HG02938 (cell line): Measurements from ENCODE around the gene CTIF.
A peak's percentile ranks its signal among the peaks of the same experiment; 100 is the strongest.
"Not testable (repeated sequence)": the region's sequence is repeated elsewhere in the genome, so short reads cannot be mapped to it uniquely, and the experiment has no call there.

Experiments used
- ATAC-seq: cut with Tn5 transposase; IDR thresholded peaks from one replicate; pipeline ENCODE4 v1.9.1; 2021; ENCODE audit warnings: mild to moderate bottlenecking, moderate library complexity; ENCODE audit not compliant: unreplicated experiment

Gene CTIF

GRCh38 chr18:48700446-48700845, 161.6 kb downstream of the CTIF start:
- ATAC-seq = no peak

- no peak for ATAC-seq
These were observed 163.7 kb downstream of the CTIF start for GRCh38 chr18:48702346-48703027.

DNA sequence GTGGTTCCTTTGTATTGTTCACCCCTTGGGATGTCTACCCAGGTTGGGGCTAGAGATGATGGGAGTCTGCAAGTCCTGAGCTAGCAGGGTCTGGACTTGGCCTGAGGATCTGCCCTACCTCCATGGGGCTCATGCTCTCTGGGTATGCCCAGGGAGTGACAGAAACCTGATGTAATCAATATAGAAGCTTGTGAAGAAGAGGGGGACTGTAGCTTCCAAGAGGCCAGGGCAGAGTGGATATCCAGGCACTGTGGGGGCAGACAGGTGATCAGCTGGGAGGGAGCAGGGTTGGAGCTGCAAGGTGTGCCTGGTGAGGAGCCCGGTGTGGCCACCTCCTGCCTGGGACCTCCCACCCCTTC, 164.2 kb downstream of the CTIF start:
- no peak for ATAC-seq

DNA sequence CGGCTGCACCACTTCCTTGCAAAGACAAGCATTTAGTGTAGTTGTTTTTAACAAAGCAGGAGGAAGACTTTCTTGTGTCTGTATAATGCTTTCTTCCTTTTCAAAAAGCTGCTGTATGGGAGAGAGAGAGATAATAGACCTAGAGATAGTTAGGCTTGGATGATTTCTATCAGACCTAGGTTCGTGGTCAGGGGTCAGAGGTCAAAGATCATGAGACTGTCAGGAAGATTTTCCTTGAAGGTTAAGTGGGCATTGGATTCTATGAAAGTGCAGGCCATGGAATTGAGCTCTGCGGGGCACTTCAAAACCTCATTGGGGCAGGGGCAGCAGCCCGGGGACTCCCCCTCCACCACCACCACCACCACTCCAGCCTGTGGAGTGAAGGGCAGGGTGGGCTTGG, 164.6 kb downstream of the CTIF start:
- ATAC-seq = no peak

- ATAC-seq = no peak
These were observed 166.2 kb downstream of the CTIF start for GRCh38 chr18:48705043-48705442.

GRCh38 chr18:48705531-48705930, 166.7 kb downstream of the CTIF start:
- ATAC-seq = no peak

GRCh38 chr18:48706731-48707130, 167.9 kb downstream of the CTIF start:
- no peak for ATAC-seq

- ATAC-seq = no peak
These were observed 168.9 kb downstream of the CTIF start for GRCh38 chr18:48707636-48708296.

GRCh38 chr18:48708807-48709206, 170.0 kb downstream of the CTIF start:
- no peak for ATAC-seq

- ATAC-seq = no peak
These were observed 170.7 kb downstream of the CTIF start for GRCh38 chr18:48709371-48710062.

DNA sequence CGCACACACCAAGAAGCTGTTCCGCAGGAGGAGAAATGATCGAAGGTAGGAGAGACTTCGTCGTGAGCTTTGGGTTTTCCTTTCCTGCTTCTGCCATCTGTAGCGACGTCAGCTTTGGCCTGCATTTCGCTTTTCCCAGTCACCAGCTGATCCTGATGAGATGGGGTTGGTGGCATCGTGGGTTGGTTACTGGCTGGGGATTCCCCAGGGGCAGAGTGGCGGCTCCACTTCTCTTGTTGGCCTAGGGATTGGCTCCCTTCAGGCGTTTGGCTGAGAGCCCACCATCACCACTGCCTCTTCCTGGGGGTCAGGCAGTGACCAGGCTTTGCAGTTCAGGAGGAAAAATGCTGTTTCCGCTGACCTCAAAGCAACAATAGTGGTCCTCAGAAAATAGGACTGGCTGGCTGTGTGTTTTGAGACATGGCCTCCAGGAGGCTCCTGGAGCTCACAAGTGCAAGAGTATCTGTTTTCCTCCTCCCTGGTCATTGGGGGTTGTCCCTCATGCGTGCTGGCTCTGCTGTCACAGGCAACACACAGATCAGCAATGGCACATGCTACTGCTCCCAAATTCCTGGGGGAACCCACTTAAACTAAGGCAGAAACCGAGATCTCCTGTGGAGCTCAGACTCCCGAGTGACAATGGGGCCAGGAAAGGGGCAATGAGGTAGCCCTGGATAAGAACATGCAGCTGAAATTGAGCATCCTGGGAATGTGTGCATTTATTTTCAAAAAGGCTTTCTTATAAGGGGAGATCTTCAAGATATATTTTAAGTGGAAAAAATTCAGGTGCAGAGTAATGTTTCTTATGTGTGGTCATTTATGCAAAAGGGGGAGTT, 173.0 kb downstream of the CTIF start:
- no peak for ATAC-seq

GRCh38 chr18:48713309-48713708, 174.5 kb downstream of the CTIF start:
- ATAC-seq = no peak

GRCh38 chr18:48714873-48715272, 176.0 kb downstream of the CTIF start:
- no peak for ATAC-seq

- peak; percentile 79 for ATAC-seq
These were observed 177.0 kb downstream of the CTIF start for GRCh38 chr18:48715711-48716361.

DNA sequence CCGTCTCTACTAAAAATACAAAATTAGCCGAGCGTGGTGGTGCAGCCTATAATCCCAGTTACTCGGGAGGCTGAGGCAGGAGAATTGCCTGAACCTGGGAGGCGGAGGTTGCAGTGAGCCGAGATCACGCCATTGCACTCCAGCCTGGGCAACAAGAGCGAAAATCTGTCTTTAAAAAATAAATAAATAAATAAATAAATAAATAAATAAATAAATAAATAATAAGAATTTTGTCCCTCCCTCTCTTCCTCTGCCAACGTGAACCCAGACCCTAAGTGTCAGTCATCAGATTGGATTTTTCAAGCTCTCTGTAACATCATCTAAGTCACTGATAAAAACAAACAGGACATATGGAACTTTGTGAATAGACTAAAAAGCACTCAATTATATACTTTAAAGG, 178.4 kb downstream of the CTIF start:
- not testable (repeated sequence) for ATAC-seq

- ATAC-seq = no peak
These were observed 179.6 kb downstream of the CTIF start for GRCh38 chr18:48718251-48718959.

- no peak for ATAC-seq
These were observed 180.6 kb downstream of the CTIF start for GRCh38 chr18:48719388-48719787.

DNA sequence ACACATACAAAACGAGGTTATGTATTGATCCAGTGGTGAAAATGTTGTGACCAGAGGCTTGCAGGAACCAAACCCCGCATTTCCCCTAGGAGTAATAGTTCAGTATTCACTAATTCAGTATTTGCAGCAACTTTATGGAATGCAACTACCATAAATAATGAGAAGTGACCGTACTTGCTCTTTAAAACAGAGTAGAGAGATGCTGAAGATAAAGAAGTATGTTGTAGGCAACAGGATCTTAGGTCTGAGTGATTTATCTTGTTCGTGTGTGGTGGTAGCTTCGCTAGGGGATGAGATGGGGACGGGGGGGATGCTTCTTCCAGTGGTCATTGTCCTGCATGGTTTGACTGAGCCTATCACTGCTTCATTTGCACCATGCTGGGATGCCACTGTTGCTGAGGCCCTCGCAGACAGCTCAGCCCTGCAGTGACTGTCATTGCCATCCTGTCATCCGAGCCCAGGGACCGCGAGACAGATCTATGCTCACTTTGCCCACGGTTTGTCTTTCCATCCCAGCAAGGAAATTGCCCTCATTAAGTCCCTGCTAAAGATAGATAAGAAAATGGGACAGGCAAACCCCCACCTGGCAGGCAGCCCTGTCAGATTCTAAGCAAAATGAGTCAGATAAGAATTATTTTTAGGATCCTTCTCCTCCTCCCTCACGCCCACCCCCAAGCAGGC, 181.3 kb downstream of the CTIF start:
- ATAC-seq = no peak

GRCh38 chr18:48720655-48721025, 181.8 kb downstream of the CTIF start:
- no peak for ATAC-seq

DNA sequence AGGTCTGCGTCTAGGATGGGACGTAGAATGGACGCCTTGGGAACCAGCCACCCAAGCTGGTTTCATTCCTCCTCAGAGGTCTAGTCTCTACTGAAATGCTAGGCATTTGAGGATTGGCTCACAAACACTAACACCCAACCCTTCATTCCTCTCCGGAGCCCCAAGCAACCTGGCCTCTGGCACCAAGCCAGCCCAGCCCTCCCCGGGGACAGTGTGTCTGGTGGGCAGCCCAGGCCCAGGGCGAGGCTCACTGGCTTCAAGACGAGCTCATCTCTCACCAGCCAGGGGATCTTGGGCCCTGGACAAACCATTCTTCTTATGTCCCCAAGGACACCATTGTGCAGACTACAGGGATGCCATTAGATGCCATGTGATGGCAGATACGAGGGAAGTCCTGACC, 182.5 kb downstream of the CTIF start:
- no peak for ATAC-seq
